Measurements from ENCODE around the gene SAE1.

The SAE1 gene

DNA sequence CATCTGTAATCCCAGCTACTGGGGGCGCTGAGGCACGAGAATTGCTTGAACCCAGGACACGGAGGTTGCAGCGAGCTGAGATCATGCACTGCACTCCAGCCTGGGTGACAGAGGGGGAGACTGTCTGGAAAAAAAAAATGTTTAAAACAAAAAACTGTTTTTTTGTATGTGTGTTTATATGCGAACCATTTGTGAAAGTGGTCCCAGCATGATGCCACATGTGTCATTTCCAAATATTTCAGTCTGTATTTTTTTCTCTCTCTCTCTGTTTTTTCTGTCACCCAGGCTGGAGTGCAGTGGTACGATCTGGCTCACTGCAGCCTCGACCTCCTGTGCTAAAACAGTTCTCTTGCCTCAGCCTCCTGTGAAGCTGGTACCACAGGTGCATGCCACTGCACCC is 37.4 kb downstream of the SAE1 start:
- no peak for DNase-seq

DNA sequence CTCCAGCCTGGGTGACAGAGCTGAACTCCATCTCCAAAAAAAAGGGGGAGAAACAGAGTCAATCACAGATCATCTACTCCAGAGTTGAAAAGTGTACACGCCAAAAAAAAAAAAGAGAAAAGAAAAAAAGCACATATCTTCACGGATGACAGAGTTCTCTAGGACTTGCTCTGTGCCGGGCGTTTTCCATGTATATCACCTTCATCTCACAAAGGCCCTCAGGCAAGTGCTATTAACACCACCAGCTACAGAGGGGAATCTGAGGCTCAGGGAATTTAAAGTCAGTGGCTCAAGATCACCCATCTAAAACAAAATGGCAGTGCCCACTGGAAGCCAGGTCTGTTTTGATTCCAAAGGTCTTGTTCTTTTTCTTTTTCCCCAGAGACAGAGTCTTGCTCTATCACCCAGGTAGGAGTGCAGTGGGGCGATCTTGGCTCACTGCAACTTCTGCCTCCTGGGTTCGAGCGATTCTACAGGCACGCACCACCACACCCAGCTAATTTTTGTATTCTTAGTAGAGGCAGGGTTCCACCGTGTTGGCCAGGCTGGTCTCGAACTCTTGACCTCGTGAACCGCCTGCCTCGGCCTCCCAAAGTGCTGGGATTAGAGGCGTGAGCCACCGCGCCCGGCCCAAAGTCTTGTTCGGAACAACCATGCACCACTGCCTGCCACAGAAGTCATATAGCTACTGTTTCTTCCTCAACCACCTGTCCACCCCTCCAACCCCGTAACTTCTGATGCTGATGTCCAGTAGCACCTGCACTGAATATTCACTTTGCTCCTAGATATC is 42.2 kb downstream of the SAE1 start:
- DNase-seq = no peak

DNA sequence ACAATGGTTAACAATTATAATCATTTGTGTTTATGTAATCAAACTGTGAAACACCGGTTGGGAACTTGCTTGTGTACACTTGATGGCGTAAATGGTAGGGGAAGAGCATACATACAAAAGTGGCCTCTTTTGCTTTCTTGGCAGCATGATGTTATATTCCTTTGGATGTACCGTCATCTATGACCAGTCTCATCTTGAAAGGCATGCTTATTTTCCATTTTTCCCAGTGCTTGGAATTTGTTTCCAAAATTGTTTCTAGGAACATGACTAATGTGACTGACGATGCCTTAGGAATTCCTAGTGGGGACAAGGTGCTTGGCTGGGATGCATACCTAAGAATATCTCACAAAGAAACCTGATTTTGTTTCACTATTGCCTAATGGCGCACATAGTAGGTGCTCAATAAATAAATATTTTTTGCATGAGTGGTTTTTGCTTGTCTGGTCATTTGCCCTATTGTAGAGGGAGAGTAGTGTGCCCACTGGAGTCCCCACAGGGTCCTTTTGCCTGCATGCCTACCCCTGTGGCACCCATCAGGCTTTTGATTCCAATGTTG is 45.5 kb downstream of the SAE1 start:
- DNase-seq = no peak

DNA sequence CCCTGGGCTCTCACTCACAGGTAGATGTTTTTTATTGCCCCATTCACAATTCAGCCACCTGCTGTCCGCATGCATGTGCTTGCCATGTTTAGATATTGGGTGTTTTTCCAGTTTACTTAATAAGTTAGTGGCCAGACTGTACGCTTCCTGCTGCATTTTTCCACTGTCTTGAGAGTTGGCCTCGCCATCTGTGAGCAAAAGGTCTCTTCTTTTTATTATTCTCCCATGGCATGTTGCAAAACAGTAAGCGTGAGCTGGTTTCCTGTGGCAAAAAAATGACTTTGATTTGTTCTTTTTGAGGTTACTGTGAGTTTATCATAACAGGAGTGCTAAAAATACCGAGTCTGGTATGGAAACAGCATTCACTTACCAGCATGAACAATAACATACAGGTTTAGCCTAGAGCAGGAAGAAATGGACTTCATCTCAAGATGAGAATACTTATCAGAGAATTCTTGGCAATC is 46.0 kb downstream of the SAE1 start:
- DNase-seq = no peak

DNA sequence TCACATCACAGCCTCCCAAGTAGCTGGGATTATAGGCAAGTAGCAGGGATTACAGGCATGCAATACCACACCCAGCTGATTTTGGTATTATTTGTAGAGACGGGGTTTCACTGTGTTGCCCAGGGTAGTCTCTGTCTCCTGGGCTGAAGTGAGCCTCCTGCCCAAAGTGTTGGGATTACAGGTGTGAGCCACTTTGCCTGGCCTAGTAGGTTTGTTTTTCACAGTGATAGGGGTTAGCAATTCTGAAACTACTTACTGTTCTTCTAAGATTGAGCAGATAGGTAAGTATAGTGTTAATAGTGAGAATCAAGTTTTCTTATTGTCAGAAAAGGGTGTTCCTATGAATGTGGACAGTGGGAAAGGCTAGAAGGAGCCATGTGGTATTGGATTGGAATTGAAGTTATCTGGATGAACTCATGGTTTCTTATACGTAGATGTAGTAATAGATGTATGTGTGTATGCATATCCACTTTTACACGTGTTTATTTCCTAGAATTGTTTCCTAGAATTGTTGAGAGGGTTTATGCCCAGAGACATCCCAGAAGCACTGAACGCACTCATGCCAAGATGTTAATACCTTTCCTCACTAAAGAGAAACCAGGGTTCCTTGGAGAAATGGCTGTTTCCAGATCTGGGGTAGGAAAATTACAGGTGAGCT is 49.1 kb downstream of the SAE1 start:
- DNase-seq = no peak

DNA sequence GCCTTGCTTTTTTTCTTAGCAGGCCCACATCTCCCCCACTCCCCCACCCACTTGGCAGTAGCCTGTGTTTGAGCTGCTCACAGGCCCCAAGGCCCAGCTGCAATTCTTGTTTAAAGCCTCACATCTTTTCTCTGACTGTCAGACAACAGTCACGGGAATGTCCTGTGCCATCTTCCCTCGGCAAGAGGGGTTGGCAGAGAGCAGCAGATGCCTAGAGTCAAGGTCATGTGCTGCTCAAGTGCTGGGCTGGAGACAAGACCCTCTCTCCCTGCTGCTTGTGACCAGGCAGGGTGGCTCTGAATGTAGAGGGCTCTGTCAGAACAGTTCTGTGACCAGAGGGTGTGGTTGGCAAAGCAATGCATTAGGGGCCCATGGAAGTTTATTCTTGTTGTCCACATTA is 53.0 kb downstream of the SAE1 start:
- no peak for DNase-seq

DNA sequence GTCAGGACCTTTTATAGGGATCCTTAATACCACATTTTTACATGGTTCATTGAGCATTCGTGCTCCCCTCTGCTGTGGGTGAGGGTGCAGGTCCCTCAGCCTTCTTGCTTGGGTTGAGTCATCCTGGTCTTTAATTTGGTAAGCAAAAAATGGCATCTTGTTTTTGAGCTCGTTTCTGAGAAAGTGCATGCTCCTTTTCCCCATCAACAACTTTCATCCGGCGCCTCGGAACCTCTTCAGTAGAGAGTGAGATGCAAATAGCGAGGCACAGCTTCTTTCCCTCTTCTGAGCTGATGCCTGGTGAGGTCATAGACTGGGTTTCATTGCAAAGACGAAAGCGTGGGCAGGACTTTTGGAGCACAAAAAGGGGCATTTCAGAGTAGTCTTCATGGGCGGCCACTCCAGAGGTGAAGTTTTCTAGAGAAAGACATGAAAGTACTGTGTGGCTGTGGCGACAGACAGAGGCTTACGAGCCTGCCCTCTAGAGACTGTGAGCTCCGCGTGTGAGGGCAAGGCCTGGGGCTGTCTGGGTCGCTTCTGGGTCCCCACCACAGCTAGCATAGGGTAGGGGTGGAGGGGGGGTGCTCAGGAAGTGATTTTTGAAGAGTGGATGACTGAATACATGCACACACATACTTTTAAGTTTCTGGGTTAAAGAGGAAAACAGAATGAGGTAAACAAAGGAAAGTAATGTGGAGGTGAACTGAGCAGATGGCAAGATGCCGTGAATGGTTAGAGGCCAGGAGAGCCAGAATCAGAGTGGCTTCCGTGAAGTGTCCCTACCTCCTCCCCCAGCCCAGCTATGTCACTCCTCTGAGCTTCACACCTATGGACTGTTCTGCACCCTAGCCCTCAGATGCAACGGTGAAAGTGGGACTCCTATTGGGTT is 56.1 kb downstream of the SAE1 start:
- no peak for DNase-seq

DNA sequence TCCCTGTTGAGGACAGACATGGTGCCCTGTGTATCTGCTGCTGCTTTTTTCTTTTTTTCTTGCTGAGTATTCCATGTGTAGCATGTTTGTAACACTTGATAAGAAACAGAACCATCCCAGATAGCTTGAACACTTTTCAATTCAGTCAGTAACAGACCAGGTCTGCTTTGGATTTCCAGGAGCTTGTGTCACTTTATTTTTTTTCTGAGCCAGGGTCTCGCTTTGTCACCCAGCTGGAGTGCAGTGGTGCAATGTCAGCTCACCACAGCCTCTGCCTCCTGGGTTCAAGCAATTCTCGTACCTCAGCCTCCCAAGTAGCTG is 56.7 kb downstream of the SAE1 start:
- no peak for DNase-seq

DNA sequence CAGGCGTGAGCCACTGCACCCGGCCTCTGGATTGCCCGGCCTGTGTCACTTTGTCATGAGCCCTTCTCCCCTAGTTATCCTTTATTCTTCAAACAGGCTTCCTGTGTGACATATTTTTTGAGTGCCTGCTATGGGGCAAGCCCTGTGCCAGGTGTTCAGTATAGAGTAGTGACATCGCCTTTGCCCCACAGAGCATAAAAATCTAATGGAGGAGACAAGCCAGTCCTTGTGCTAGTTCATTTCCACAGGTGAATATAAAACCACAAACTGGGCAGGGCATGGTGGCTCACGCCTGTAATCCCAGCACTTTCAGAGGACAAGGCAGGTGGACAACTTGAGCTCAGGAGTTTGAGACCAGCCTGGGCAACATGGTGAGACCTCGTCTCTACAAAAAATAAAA is 57.2 kb downstream of the SAE1 start:
- no peak for DNase-seq

DNA sequence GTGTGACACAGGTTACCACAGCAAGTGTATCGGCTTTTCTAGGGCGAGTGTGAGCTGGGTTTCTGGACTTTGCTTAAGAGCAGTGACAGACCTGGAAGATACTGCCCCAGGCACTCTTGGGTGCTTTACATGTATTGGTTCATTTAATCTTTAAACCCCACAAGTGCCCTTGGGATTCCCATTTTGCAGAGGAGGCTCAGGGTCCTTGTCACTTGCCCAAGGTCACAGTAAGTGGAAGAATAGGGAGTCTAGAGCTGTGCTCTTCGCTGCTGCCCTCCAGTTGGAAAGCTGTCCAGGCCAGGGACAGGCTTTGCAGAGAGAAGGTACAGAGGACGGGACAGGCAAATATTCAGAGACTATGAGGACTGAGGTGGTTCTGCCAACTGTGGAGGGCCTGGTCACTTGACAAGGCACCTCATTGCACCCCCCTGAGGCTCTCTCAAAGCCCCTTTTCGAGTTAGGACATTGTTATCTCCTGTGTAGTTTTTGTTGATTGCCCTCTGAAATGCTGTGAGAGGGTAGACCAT is 57.9 kb downstream of the SAE1 start:
- no peak for DNase-seq

DNA sequence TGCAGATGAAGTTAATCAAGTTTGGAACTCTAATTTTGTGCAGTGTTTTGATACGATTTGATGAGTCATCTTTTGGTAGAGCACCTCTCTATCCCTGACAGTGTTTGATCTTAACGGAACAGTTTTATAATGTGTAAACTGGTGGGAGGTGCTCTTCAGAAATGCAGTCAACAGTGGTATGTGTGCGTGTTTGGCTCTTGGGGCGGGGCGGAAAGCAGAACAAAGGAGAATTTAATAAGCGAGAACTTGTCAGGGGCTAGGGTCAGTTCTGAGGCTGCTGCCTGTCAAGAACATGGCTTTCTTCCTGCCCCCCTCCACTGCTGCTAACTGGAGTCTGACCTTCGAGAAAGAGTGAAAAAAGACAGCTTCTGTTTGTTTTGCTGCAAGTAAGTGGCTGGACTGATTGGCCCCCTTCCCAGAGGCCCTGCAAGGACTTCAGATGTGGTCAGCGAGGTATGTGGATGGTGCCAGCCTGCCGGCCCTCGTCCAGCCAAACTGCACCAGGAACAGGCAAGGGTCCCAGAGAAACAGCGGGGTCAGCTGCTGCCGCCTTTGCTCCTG is 59.6 kb downstream of the SAE1 start:
- no peak for DNase-seq

DNA sequence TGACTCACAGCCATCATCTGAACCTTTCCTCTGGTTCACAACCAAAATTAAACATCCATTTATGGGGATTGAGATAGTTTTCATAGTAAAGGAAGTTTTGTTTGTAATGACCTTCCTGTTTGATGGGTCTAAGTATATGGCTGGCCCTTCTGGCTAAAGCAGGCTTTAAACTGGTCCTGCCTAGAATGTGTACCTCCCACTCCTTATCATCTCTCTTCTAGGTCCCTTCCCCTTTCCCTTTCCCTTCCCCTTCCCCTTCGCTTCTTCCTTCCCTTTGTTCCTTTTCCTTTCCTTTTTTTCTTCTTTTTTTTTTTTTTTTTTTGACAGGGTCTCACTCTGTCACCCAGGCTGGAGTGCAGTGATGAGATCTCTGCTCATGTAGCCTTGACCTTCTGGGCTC is 64.8 kb downstream of the SAE1 start:
- DNase-seq = no peak

DNA sequence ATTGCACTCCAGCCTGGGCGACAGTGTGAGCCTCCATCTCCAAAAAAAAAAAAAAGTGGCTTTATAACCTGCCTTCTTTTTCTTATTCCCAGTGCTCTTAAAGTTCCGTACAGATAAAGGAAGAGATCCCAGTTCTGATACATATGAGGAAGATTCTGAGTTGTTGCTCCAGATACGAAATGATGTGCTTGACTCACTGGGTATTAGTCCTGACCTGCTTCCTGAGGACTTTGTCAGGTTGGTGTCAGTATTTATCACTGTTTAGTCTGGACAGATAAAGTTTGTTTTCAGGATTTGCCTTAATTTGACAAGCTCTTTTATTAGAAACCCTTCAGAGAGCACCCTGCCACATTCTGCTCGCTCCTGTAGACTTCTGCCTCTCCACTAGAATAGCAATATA is 66.5 kb downstream of the SAE1 start:
- no peak for DNase-seq

DNA sequence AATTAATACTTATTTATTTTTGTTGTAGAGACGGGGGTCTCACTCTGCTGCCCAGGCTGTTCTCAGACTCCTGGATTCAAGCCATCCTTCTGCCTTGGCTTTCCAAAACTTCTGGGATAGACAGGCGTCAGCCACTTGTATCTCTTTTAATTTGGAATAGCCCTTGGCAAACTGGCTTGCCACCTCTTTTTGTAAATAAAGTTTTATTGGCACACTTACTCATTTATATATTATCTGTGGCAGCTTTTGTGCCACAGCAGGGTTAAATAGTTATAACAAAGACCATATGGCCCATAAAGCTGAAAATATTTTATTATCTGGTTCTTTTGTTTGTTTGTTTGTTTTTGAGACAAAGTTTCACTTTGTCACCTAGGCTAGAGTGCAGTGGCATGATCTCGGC is 69.9 kb downstream of the SAE1 start:
- DNase-seq = no peak

DNA sequence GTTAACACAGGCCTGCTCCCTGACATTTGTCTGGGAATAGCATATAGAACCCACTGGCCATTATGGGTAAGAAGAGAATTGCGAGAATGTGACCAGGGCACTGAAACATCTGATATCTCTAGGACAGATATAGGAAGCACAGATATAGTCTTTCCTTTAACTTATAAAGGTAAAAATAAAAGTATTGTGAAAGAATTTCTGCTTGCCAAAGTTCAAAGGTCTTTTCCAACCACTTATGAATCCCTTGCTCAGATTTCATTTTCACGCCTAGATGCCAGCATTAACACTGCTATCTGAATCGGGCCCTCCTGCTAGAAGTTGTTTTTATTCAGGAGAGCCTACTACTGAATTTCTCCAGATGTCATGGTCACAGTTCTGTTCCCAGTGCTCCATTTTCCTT is 72.6 kb downstream of the SAE1 start:
- DNase-seq = no peak

DNA sequence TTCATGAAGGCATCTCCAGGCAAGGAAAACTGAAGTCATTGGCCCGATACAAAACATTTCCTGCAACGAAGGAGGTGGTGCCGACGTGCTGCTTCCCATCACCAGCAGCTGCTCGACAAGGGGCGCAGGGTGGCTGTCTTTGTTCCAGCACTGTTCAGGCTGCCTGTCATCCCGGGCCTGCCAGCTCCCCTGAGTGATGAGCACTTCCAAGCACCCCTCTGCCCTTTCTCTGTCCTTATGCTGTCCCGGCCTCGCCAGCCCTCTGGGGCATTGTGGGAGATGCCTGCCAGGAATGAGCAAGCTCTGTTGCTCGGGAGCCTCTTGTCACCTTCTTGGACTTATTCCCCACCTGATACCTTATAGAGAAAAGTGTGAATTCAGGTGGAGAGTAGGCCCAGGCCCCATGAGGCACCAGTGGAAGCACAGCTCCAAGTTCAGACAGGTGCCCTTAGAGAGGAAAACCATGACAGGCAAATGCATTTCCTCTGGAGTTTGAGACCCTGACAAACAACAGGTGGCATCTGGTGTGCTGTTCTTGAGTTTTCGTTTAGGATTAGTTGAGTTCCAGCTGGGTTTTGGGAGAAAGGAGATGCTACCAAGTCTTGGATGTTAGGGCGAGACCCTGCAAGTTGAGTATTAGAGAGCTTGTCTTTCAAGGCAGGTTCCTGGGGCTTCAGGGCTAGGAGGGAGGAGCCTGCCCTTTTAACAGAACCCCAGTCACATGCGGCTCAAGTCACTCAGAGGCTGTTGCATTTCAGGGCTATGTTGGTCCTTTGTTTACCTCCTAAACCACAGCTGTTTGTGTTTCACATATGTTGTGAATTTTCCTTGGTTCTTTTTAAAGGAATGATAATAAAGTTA is 78.9 kb downstream of the SAE1 start:
- no peak for DNase-seq

DNA sequence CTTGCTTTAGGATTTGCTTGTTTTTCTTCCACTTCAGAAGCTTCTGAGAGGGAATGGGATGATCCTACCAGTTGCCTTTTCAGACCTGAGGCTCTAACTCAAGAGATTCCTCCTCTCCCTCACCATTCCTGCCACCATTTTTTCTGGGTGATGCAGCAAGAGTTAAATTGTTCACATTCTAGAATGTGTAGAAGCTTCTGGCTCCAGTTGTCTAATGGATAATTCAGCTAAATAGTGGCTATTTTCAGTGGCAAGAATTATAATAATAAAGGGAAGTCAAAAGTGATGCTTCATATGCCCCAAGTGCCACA is 79.5 kb downstream of the SAE1 start:
- DNase-seq = no peak

DNA sequence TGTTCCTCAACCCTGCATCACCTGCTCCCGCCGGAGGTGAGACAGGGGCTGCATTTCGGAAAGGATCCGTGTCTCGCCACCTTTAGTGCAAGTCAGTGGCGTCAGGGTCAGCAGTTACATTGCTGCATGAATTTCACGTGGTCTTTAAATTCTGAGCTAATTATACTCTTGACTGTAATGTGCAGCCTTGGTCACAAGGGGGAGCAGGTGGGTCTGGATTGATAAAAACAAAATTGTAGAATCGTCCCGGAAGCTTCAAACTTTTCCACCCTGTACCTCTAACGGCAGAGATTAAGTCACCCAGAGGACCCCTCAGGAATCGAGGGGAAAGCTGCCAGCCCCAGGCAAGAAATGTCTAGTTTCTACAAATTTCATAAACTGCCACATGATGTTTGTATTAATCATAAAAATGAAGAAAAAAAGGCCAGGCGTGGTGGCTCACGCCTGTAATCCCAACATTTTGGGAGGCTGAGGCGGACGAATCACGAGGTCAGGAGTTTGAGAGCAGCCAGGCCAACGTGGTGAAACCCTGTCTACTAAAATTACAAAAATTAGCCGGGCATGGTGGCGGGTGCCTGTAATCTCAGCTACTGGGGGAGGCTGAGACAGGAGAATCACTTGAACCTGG is 80.2 kb downstream of the SAE1 start:
- peak; percentile 90 to 92 (median 91) for DNase-seq

DNA sequence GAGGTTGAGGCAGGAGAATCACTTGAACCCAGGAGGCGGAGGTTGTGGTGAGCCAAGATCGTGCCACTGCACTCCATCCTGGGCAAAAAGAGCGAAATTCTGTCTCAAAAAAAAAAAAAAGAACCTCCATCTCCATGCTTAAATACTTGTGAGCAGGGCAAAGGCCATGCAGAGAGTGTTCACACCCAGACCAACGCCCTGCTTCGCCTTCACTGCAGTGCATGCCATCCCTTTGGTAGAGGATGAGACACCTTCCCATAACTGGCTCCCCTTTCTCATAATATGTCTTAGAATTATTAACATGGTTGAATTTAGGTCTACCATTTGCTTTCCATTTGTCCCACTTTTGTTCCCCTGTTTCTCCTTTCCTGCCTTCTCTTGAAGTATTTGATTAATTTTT is 84.9 kb downstream of the SAE1 start:
- no peak for DNase-seq

DNA sequence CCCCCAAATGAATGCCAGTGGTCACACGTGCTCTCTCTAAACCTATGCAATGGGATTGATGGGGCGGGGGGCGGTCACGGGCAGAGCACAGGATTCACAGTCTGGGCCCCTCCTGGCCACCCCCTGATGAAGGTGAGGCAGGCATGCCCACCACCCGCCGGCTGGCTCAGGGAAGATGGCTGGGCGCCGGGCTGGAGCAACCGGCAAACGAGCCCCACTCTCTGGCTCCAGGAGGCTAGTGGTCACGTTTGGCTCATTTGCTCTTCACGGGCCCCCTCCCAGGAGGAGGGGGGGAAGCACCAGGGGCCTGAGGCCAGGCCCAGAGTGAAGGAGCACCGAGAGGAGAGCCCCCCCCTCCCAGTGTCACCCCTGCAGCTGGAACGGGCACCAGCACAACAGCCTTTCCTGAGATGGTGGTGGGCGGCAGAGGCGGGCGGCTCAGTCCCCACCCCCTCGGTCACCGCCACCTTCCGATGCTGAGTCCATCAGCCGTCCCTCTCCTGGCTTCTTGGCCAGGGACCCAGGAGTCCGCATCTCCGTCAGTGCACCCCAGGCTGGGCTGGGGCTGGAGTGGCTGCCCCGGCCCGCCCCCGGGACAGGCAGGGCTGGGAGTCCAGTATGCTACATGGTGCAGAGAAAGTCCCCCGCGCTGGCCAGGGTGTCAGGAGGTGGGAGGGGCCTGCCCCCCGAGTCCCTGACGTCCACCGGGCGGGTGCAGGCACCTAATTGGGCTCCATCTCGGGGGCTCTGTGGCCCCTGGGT is 90.6 kb downstream of the SAE1 start:
- DNase-seq = no peak

DNA sequence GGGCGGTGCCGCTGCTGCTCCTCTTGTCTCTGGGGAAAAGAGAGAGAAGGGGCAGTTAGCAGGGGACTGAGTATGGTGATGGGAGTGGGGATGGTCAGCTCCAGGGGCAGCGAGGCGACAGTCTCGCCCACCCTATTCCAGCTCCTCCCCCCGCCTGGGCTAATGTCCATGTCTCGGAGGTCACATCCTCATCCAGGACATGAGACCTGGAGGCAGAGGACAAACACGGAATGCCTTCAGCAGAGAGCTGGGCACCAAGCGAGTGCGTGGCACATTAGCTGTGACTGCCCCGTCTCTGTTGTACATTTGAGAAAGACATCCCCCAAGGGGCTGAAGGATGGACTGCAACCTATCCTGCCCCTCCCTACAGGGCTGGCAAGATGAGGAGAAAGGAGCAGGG is 91.3 kb downstream of the SAE1 start:
- no peak for DNase-seq
